Heart right ventricle (tissue), 16 donors: ENCODE results near the gene GPR141. TPM values are rescaled to one million over a fixed set of nuclear protein-coding genes. Genes with fewer than 3 reads are reported as not detected.

ENCODE experiments used
- ATAC-seq, 8 donors: fragments of 200-7000 bp; cut with Tn5 transposase; one replicate each; pipeline ENCODE4 v1.9.1; 2020; ENCODE audit warnings: mild to moderate bottlenecking in 8 of 8, moderate library complexity in 8 of 8, moderate number of reproducible peaks in 1 of 8
- DNase-seq, 2 donors: peaks; one replicate each; pipeline ENCODE4 v3.0.0-alpha.2; 2020
- H3K27ac ChIP-seq, 10 donors: fragments of 200-600 bp; sonication (generic) in 2 of 10; one replicate each; pipeline versions ENCODE4 v1.5.0 to v1.8.0; 2020 to 2022; ENCODE audit warnings: mild to moderate bottlenecking in 3 of 10
- H3K27me3 ChIP-seq, 7 donors: fragments of 200-600 bp; one replicate each; pipeline ENCODE4 v1.8.0; 2021 to 2022; ENCODE audit warnings: mild to moderate bottlenecking in 2 of 7
- H3K36me3 ChIP-seq, 9 donors: fragments of 200-600 bp; sonication (generic) in 1 of 9; one replicate each; pipeline versions ENCODE4 v1.5.0 to v1.8.0; 2020 to 2022; ENCODE audit warnings: mild to moderate bottlenecking in 2 of 9
- H3K4me1 ChIP-seq, 9 donors: fragments of 200-600 bp; sonication (generic) in 1 of 9; one replicate each; pipeline versions ENCODE4 v1.5.0 to v1.8.0; 2020 to 2022; ENCODE audit warnings: mild to moderate bottlenecking in 4 of 9
- H3K4me3 ChIP-seq, 10 donors: fragments of 200-600 bp; sonication (generic) in 2 of 10; one replicate each; pipeline versions ENCODE4 v1.5.0 to v1.8.0; 2020 to 2022; ENCODE audit warnings: mild to moderate bottlenecking in 7 of 10, moderate library complexity in 2 of 10
- H3K9me3 ChIP-seq, 11 donors: fragments of 200-600 bp in 10 of 11; sonication (generic) in 2 of 11; one replicate each; pipeline versions ENCODE4 v1.5.0 to v1.8.0; 2013 to 2022; ENCODE audit warnings: mild to moderate bottlenecking in 2 of 11, control low read depth in 1 of 11, moderate library complexity in 1 of 11
- CTCF ChIP-seq, 9 donors: fragments of 200-600 bp; sonication (generic) in 2 of 9; IDR thresholded peaks; one replicate each; pipeline versions ENCODE4 v1.5.0 to v1.8.0; 2021 to 2022; ENCODE audit warnings: antibody characterized with exemption in 9 of 9, mild to moderate bottlenecking in 5 of 9, moderate library complexity in 1 of 9
- WGBS, 2 donors: extraction: QIAGEN DNeasy Blood & Tissue Kit; methylation state at CpG; one replicate each; pipeline ENCODE4 v1.1.7; 2013; ENCODE audit warnings: inconsistent platforms in 1 of 2; 5-methylcytosine and 5-hydroxymethylcytosine counted together
- intact Hi-C, 10 donors: fragments of 100-400 bp; cut with DNase I; formaldehyde crosslinking; loops; one replicate each; pipeline versions ENCODE4 v1.11.1 to v1.14.2; 2022
- polyA plus RNA-seq, 2 donors: library from polyadenylated mRNA; stranded (reverse); fragments of 200-250 nt; gene quantifications; one replicate each; pipeline ENCODE4 v1.2.3, GENCODE V29; 2013
- total RNA-seq, 10 donors: library from RNA; stranded (reverse); fragmentation: NEBNext Ultra II Directional in 3 of 10; extraction: Animal tissue kit (Norgen Biotek cat#: 25700) in 3 of 10; gene quantifications; one replicate each; pipeline versions ENCODE4 v1.2.1 to v1.2.4, GENCODE V29; 2021 to 2023
- donor health status: Arrhythmogenic right ventricular cardiomyopathy.
- donor health status: ischemic (EF 13 %, LVEDD 7.1; RV severe dilation, severe dysfunction).
- donor health status: healthy with polysubstance abuse.
- donor health status: DM: no; HTN: yes; CAD: no.
- donor health status: DM: no; HTN: no; CAD: no.
- donor health status: ischemic (EF 25% LVEDD 6.9; RV normal size, moderate dysfunction).
- donor health status: ischemic (EF 25% LVEDD 5.7; RV mildly dilated, moderate dysfunction).
- donor health status: healthy.
- donor health status: DM: yes; HTN: yes; CAD: no.
- donor health status: Ischemic cardiomyopathy.
- donor health status: ischemic (EF 35%, LVEDD 5.7; RV mildly dilated, moderate dysfunction).
- donor health status: nonischemic (EF 11% LVEDD 7.7; RV severe dilation, severe dysfunction).
- donor health status: DM: yes; HTN: yes; CAD: no.
- donor health status: PGD.
- donor health status: ischemic (EF 29% LVEDD 5.4; RV normal size, mild dysfunction).
- donor health status: nonischemic (EF 23%, LVEDD 6.1; RV moderate dilation, normal function).

The GPR141 gene
- total and polyA plus RNA-seq, 12 donors = 0.06 to 3.1 (median 0.50) TPM; not detected in 7

- Histone ChIP-seq H3K27me3 (no peaks in the 10 kb centered on the region), H3K4me1 (peaks cover 0 to 24% (median 13%) of the 10 kb centered on the region in 9 donors), H3K9me3 (no peaks in the 10 kb centered on the region), H3K36me3 (no peaks in the 10 kb centered on the region), H3K27ac (no peak overlapping the region), H3K4me3 (no peak overlapping the region)
- 89 to 95% methylated on average over 1 of the region's 1 CpG for WGBS, 2 donors
- no peak for TF ChIP-seq CTCF (IDR thresholded peaks at IDR 0.05)
- ATAC-seq (no peak), DNase-seq (no peak)
- intact Hi-C loops = loop anchor here in 1 of 10 donors (10.0 kb wide), 1 partner anchor 181 kb away; no protein-coding TSS in a partner anchor
Measured at GRCh38 chr7:37726016-37726415, 42.5 kb downstream of the GPR141 start.

DNA sequence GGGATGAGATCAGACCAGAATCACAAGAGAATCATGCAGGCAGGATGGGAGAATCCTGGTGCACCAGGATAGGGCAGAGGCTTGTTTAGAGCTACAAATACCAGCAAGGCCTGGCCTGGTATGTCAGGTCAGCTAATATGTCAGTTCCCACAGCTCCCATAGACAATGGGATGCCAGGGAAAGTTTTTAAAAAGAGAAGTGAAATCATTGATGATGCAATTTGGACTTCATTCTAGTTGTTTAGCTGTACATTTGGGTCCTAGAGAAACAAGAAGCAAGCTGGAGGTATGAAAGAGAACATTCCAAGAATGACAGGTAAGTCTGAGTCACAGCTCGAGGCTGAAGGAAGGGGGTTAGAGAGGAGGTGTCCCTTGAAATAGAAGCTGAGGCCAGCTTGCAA, 45.2 kb downstream of the GPR141 start:
- H3K4me1 ChIP-seq = peaks cover 0 to 33% (median 13%) of the 10 kb centered on the region in 9 donors
- no peaks in the 10 kb centered on the region for H3K9me3 ChIP-seq
- no peaks in the 10 kb centered on the region for H3K36me3 ChIP-seq
- intact Hi-C loops = loop anchor here in 1 of 10 donors (10.0 kb wide), 1 partner anchor 184 kb away; no protein-coding TSS in a partner anchor
- H3K27me3 ChIP-seq = no peaks in the 10 kb centered on the region
- DNase-seq (no peak), ATAC-seq (peak in 6 of 8 donors; percentile 22 to 41 (median 28))
- WGBS, 2 donors = 16 to 25% methylated on average over 1 of the region's 1 CpG
- peak overlapping the region in 1 of 10 donors; percentile 70 for H3K27ac ChIP-seq
- no peak overlapping the region for H3K4me3 ChIP-seq
- no peak for TF ChIP-seq CTCF (IDR thresholded peaks at IDR 0.05)

DNA sequence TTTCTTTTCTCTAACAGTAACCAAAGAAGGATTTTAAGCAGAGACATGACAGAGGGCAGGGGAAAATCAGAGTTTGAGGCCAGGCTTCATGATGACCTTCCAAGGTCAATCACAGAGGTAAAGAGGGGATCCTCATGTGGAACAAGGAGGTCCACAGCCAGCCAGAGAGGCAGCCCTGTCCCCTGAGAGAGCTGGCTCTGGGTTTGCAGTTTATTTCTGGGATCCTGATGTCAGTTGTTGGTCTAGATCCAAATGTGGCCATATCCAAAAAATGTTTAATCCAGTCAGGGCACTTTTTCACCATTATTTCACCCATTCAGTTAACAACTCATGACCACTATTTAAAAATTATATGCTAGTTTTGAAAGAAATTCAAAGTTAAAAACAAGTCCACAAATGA, 45.6 kb downstream of the GPR141 start:
- peak; percentile 22 to 88 (median 66) for ATAC-seq
- no peak for TF ChIP-seq CTCF (IDR thresholded peaks at IDR 0.05)
- DNase-seq = peak in 1 of 2 donors; percentile 32
- no peak overlapping the region for H3K4me3 ChIP-seq
- no peaks in the 10 kb centered on the region for H3K36me3 ChIP-seq
- intact Hi-C loops = loop anchor here in 1 of 10 donors (10.0 kb wide), 1 partner anchor 184 kb away; no protein-coding TSS in a partner anchor
- peaks cover 0 to 33% (median 13%) of the 10 kb centered on the region in 9 donors for H3K4me1 ChIP-seq
- no peaks in the 10 kb centered on the region for H3K27me3 ChIP-seq
- H3K27ac ChIP-seq = peak overlapping the region in 2 of 10 donors; percentile 41 to 70
- H3K9me3 ChIP-seq = no peaks in the 10 kb centered on the region

GRCh38 chr7:37730501-37730900, 46.9 kb downstream of the GPR141 start:
- WGBS, 2 donors = 69% methylated on average over 4 of the region's 4 CpGs

More at GRCh38 chr7:37730501-37730900, 46.9 kb downstream of the GPR141 start:
- H3K36me3 ChIP-seq = no peaks in the 10 kb centered on the region
- no peak for DNase-seq
- no peak overlapping the region for H3K27ac ChIP-seq
- ATAC-seq = peak in 1 of 8 donors; percentile 44
- no peak overlapping the region for H3K4me3 ChIP-seq
- no peaks in the 10 kb centered on the region for H3K27me3 ChIP-seq
- intact Hi-C loops = loop anchor here in 1 of 10 donors (10.0 kb wide), 1 partner anchor 516 kb away; no protein-coding TSS in a partner anchor
- H3K9me3 ChIP-seq = no peaks in the 10 kb centered on the region
- TF ChIP-seq CTCF (IDR thresholded peaks at IDR 0.05) = no peak
- H3K4me1 ChIP-seq = peaks cover 0 to 33% (median 13%) of the 10 kb centered on the region in 9 donors
